Nephron progenitor cell (in vitro differentiated cells): ENCODE results near the gene LIX1L.

Source experiments
- DNase-seq: peaks from one replicate; pipeline ENCODE4 v3.0.0; 2021
- H3K27ac Mint-ChIP-seq: 2 replicates; pipeline ENCODE4 v1.8.0; 2021; ENCODE audit warnings: mild to moderate bottlenecking, moderate library complexity, mixed read lengths
- H3K27me3 Mint-ChIP-seq: 2 replicates; pipeline ENCODE4 v1.8.0; 2021; ENCODE audit warnings: mild to moderate bottlenecking, low read depth, mixed read lengths; ENCODE audit not compliant: poor library complexity
- H3K36me3 Mint-ChIP-seq: 2 replicates; pipeline ENCODE4 v1.8.0; 2021; ENCODE audit warnings: low read depth, mixed read lengths
- H3K4me1 Mint-ChIP-seq: 2 replicates; pipeline ENCODE4 v1.8.0; 2021; ENCODE audit warnings: mixed read lengths
- H3K4me3 Mint-ChIP-seq: 2 replicates; pipeline ENCODE4 v1.8.0; 2021; ENCODE audit warnings: mild to moderate bottlenecking, moderate library complexity, mixed read lengths
- H3K9me3 Mint-ChIP-seq: 2 replicates; pipeline ENCODE4 v1.8.0; 2021; ENCODE audit warnings: mild to moderate bottlenecking, moderate library complexity, mixed read lengths
- CTCF ChIP-seq: fragments of 200-600 bp; sonication (generic); IDR thresholded peaks from 2 replicates; pipeline ENCODE4 v1.5.0; 2021; ENCODE audit warnings: antibody characterized with exemption

Gene LIX1L

GRCh38 chr1:145957443-145958319, at the start of gene LIX1L:
Gene LIX1L, minus strand, starts transcription at chr1:145958017. Its CDS starts 90 bp downstream, at chr1:145957927.
- Mint-ChIP-seq H3K27me3 (peaks cover 49% of the 10 kb centered on the region), H3K27ac (peak within 1 kb of the TSS; percentile 47), H3K36me3 (no peaks in the 10 kb centered on the region), H3K4me3 (peak within 1 kb of the TSS; percentile 94), H3K4me1 (peaks cover 70% of the 10 kb centered on the region), H3K9me3 (no peaks in the 10 kb centered on the region)
- DNase-seq, result peak; percentile 94
- TF ChIP-seq CTCF, result no peak

GRCh38 chr1:146001709-146002108, 43.9 kb upstream of the LIX1L start:
- no peak for TF ChIP-seq CTCF
- H3K27ac Mint-ChIP-seq, result no peak overlapping the region
- H3K9me3 Mint-ChIP-seq, result no peaks in the 10 kb centered on the region
- no peak overlapping the region for H3K4me3 Mint-ChIP-seq
- peaks cover 35% of the 10 kb centered on the region for H3K4me1 Mint-ChIP-seq
- DNase-seq, result no peak
- H3K27me3 Mint-ChIP-seq, result peaks cover 3% of the 10 kb centered on the region
- no peaks in the 10 kb centered on the region for H3K36me3 Mint-ChIP-seq

GRCh38 chr1:145999321-146000024, 41.7 kb upstream of the LIX1L start:
- Mint-ChIP-seq H3K9me3 (peaks cover 5% of the 10 kb centered on the region), H3K4me3 (peak overlapping the region; percentile 71), H3K4me1 (peaks cover 46% of the 10 kb centered on the region), H3K27me3 (peaks cover 3% of the 10 kb centered on the region), H3K27ac (peak overlapping the region; percentile 85), H3K36me3 (peaks cover 21% of the 10 kb centered on the region)
- no peak for DNase-seq
- no peak for TF ChIP-seq CTCF

- peaks cover 3% of the 10 kb centered on the region for H3K27me3 Mint-ChIP-seq
- H3K4me1 Mint-ChIP-seq, result peaks cover 64% of the 10 kb centered on the region
- H3K36me3 Mint-ChIP-seq, result peaks cover 39% of the 10 kb centered on the region
- no peak for TF ChIP-seq CTCF
- peak overlapping the region; percentile 99 for H3K27ac Mint-ChIP-seq
- no peak for DNase-seq
- peaks cover 5% of the 10 kb centered on the region for H3K9me3 Mint-ChIP-seq
- H3K4me3 Mint-ChIP-seq, result peak overlapping the region; percentile 99
These were observed 39.9 kb upstream of the LIX1L start for GRCh38 chr1:145997718-145998023.

- peaks cover 69% of the 10 kb centered on the region for H3K4me1 Mint-ChIP-seq
- peak overlapping the region; percentile 99 for H3K4me3 Mint-ChIP-seq
- peak; percentile 20 for DNase-seq
- peak overlapping the region; percentile 99 for H3K27ac Mint-ChIP-seq
- peaks cover 5% of the 10 kb centered on the region for H3K9me3 Mint-ChIP-seq
- peaks cover 44% of the 10 kb centered on the region for H3K36me3 Mint-ChIP-seq
- H3K27me3 Mint-ChIP-seq, result peaks cover 3% of the 10 kb centered on the region
- TF ChIP-seq CTCF, result no peak
These were observed 39.4 kb upstream of the LIX1L start for GRCh38 chr1:145997016-145997717.
